ENCODE measurements around the gene PRKN.

The PRKN gene

DNA sequence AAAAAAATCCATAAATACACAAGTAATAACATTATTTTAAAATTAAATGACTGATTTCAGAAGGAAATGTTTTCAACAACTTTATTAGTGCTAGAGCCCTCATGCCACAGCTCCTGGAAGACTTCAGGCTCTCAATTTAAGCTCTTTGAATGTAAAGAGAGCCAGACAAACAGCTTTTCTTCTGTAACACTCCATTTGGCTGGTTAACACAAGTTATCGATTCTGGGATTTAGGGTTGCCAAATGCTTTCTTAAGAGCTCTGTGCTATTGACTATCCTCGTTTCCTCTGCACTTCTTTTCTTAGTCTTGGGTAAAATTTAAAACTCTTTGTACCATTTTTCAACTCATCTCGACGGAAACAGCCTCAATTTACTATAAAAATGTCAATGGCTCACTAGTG is 402.5 kb downstream of the PRKN start:
- TF ChIP-seq, protein P1, sequence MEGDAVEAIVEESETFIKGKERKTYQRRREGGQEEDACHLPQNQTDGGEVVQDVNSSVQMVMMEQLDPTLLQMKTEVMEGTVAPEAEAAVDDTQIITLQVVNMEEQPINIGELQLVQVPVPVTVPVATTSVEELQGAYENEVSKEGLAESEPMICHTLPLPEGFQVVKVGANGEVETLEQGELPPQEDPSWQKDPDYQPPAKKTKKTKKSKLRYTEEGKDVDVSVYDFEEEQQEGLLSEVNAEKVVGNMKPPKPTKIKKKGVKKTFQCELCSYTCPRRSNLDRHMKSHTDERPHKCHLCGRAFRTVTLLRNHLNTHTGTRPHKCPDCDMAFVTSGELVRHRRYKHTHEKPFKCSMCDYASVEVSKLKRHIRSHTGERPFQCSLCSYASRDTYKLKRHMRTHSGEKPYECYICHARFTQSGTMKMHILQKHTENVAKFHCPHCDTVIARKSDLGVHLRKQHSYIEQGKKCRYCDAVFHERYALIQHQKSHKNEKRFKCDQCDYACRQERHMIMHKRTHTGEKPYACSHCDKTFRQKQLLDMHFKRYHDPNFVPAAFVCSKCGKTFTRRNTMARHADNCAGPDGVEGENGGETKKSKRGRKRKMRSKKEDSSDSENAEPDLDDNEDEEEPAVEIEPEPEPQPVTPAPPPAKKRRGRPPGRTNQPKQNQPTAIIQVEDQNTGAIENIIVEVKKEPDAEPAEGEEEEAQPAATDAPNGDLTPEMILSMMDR (IDR thresholded peaks at IDR 0.05), result no peak

DNA sequence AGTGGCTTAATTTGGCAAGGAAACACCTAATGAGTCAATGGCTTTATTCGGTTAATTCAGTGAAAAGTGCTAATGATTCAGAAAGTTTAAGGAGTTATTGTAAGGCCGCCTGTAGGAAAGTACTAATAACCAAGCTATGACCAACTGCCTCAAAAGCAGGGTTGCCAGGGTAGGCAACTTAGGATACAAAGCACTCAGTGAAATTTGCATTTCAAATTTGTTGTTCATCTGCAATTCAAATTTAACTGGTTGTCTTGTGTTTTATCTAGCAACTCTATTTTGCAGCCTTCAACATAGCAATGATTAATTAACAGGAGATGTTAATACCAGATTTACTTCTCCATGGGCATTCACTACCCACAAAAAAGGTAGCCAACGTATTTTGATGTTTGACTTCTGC is 412.3 kb downstream of the PRKN start:
- TF ChIP-seq, protein P1 (IDR thresholded peaks at IDR 0.05), result no peak

DNA sequence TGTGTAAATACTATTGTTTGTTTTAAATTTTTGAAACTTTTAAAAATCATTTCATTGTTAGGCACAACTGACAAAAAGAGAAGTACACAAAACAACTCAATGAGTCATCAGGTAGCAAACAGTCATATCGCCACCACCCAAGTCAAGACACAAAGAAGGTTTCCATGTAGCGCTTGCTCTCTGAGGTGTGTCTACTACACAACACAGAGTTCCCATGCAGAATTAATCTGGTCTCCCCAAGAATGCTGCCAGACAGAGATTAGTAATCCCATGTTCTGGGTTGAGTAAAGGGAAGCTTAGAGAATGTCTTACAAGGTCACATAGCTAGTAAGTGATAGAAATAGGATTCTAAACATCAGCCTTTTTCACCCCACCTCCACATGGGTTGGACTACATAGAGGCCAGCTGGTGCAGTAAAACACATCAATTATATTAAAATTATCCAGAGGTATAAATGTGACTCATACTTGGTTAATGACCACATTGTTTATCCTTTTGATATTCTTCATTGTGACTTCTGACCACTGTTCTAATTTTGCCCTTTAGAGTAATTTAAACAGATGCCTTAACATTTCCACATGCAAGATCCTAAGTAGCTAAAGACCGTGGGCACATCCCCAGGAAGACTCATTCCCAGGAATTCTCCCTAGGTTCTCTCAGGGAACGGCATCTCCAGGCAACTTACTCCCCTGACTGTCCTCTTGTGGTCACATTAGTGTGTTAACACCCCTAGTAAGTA is 413.5 kb downstream of the PRKN start:
- TF ChIP-seq, protein P1 (IDR thresholded peaks at IDR 0.05), result no peak

DNA sequence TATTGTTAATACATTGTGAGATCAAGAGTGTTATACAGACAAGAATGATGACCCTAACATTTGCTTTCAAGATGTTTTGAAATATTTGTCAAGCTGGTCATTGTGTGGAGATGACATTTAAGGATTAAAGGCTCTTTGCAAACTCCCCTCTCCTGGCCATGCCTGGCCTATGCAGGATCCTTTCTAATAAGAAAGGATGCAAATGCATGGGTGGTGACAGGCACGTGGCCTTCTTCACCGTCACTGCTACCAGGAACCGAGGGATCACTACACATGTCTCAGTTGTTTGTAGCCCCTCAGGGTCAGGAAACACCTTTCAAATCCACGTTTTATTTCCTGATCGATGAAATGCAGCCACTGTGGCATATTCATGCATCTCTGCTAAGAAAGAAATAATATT is 419.7 kb downstream of the PRKN start:
- TF ChIP-seq, protein P1 (IDR thresholded peaks at IDR 0.05), result no peak

DNA sequence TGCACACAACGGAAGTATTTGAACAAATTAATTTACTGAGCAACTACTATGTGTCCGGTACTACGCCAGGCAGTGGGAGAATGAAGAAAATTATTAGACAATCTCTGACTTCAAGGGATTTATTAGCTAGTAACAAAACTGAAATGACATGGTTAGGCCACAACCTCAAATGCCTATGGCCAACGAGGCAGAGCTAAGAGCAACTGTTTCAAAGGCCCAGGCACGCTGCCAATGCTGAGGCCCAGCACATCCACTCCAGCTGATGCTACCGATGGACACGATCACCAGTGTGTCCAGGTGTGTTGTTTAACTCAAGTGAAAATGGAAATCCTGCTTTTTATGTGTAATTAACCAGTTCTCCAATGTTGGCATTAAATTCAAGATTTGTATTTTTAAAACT is 420.9 kb downstream of the PRKN start:
- TF ChIP-seq, protein P1 (IDR thresholded peaks at IDR 0.05), result no peak

DNA sequence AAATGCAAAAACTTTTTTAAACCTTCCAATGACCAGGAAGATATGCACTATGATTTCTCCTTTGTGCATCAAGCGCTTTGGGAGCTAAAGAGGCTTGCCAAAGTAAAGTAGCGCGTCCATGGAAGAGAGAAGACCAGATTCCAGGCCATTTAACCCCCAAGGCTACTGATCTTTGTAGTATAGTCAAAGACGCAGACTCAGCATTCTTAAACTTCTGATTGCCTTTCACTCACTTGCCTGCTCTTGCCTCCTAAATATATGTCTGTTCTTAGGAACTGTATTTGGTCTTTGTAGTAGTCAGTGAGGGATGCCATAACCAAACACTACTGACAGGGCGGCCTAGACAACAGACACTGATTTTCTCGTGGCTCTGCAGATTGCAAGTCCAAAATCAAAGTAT is 426.4 kb downstream of the PRKN start:
- TF ChIP-seq, protein P1 (IDR thresholded peaks at IDR 0.05), result no peak

DNA sequence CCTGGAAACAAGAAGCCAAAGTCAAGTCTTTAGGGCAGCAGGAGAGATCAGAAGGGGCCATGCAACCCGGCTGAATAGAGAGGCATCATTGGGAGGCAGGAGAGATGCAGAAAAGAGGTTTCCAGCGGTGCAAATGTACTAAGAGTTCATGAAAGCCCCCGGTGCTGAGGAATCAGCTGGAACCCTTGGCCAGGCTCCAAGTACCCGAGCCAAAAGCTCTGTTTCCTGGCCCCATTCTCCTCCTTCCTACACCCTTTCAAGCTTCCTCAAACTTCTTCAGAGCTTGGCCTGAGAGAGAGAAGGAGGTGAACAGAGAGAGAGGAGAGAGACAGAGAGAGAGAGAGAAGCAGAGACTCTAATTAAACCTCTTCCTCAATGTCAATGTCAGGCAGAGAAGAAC is 433.5 kb downstream of the PRKN start:
- TF ChIP-seq, protein P1 (IDR thresholded peaks at IDR 0.05), result no peak

DNA sequence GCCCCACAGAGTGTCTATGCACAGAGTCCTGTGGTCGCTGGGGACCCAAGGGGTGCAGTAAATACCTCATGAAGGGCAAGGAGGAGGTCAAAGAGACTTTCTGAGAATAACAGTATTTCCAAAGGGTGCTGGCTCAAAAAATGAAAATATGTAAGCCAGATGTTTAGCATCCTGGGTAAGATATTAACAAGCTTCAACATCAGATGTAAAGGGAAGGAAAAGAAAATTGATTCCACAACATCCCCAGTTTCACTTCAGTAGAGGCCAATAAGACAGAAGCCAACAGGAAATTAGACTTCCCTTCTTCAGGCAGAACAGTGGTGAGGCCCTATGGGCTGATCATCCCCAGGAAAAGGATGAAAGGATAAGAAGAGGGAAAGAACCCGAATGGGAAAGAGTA is 434.7 kb downstream of the PRKN start:
- TF ChIP-seq, protein P1 (IDR thresholded peaks at IDR 0.05), result no peak

Data from LNCAP (cell line).